GM19035 (cell line): ENCODE results near the gene ALDH5A1.
"Not testable (repeated sequence)": the region's sequence is repeated elsewhere in the genome, so short reads cannot be mapped to it uniquely, and the experiment has no call there.

Experiments used
- ATAC-seq: cut with Tn5 transposase; IDR thresholded peaks from one replicate; pipeline ENCODE4 v1.9.1; 2021; ENCODE audit not compliant: unreplicated experiment

The ALDH5A1 gene

GRCh38 chr6:24484657-24485323, 10.0 kb upstream of the ALDH5A1 start:
- no peak for ATAC-seq

GRCh38 chr6:24486065-24486464, 8.7 kb upstream of the ALDH5A1 start:
- no peak for ATAC-seq

- no peak for ATAC-seq
Observed at GRCh38 chr6:24489470-24489869, 5.3 kb upstream of the ALDH5A1 start, which contains the start of gene GPLD1. Gene GPLD1 (minus strand): TSS chr6:24489578. CDS start chr6:24489511, 67 bp downstream.

DNA sequence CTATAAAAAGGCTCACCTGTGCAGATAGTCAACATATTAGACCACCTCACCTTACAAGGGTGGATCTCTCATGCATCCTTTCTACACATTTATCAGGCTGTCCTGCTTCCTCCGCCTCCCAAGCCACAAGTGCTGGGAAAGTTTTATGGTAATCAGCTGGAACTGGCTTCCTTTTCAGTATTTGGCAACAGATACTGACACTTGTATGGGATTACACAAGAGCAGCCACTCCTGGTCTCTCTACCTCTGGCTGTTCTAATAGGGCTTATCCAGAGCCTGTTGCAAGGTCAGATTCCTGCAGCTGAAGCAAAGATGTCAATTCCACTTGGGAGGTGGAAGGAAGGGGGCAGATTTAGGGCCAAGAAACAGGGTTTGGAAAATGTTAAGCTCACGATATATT, 4.9 kb upstream of the ALDH5A1 start:
- no peak for ATAC-seq

- no peak for ATAC-seq
Observed at GRCh38 chr6:24490948-24491347, 3.8 kb upstream of the ALDH5A1 start.

DNA sequence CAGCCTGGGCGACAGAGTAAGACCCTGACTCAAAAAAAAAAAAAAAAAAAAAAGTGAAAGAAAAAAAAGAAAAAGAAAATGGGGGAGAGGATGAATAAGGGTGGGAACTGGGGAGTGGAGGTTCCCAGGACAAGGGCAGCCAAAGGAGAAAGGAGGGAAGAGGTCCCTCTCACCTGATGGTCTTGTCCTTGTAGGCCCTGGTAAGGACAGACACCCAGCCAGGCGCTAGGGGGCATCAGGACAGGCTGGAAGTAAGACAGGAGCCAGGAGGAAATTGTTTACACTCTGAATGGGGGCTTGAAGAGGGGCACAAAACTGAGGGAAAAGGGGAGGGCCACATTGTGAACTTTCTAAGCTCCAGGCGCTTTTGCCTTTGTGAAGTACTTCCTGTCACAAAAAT, 2.3 kb upstream of the ALDH5A1 start:
- ATAC-seq: no peak

DNA sequence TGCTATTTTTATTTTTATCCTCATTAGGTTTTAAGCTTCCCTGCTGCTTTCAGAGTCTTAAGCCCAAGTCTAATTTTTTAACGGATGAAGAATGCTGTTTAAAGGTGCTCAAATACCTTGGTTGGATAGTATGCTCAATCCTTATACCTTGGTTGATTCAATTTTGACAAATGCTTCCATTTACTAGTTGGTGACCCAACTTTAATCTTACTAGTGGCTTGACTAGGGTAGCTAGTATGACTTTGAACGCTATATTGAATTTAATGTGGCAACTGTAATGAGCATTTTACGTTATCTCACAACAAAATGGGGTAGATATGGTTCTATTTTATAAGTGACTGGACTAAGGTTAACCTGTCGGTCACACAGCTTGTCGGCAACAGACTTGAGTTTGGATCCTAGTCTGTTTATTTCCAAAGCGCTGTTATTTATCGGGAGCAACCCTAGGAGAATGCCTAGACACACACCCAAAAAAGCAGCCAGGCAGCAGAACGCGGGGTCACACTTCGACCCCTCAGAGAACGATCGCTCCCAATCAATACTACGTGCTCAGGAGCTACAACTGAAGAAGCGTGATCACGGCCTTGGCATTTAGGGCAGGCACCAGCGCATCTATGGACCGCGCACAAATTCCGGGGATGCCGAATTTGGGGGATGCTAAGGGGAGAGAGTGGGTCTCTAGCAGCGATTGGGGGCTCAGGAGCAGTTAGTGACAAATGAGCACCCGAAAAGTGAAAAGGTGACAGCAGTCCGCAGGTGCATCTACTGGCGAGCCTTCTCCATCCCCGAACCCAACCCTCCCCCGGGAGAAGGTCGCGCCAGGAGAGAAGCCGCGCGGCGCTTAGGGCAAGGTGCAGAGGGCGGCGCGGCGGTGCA, 586 bp upstream of the ALDH5A1 start:
- peak; percentile 8 for ATAC-seq

DNA sequence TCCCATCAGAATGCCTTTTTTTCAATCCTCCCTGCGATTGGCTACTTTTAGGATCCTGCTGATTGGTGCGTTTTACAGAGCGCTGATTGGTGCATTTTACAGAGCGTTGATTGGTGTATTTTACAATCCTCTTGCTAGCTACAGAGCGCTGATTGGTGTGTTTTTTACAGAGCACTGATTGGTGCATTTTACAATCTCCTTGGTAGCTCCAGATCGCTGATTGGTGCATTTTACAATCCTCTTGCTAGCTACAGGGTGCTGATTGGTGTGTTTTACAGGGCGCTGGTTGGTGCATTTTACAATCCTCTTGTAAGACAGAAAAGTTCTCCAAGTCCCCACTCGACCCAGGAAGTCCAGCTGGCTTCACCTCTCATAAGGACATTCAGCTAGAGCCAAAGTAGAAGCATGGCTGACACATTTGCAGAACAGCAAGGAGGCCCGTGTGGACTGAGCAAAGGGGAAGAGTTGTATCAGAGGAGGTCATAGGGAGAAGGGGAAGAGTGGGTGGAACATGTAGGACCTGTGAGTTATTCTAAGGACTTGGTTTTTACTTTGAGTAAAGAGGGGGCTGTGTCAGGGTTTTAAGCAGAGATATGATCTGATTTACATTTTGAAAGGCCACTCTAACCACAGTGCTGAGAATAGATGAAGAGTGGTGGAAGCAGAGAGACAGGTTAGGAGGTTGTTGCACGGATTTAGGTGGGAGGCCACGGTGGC, 2.6 kb downstream of the ALDH5A1 start:
- no peak for ATAC-seq

DNA sequence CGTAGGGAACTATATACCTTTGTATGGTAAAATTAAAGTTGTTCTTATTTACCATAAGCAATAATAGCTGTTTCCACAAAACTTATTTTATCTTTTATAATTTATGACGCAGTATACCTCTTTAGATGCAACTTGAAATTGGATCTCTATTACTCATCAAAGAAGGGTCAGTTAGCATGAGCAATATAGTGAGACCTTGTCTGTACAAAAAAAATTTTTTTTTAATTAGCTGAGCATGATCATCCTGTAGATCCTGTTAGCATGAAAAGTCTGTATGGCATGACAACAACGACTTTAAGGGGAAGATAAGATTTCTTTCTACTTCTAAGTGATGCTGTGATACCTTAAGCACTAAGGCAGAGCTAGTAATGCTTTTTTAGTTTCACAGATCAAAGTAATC, 5.9 kb downstream of the ALDH5A1 start:
- no peak for ATAC-seq

DNA sequence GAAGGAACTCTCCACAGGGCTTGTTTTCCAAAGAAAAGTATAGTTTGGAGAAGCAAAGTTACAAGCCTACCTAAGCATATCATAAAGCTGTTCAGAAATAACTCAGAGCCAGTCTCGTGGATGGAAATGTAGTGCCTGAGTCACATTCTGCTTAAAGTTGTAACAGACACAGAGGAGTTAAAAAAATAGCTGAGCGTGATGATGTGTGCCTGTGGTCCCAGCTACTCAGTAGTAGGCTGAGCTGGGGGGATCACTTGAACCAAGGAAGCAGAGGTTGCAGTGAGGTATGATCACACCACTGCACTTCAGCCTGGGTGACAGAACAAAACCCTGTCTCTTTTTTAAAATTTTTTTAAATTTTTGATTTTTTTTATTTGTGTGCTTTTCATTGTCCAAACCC, 6.6 kb downstream of the ALDH5A1 start:
- ATAC-seq: no peak

- no peak for ATAC-seq
Observed at GRCh38 chr6:24501914-24502313, 7.1 kb downstream of the ALDH5A1 start.

- ATAC-seq: no peak
Observed at GRCh38 chr6:24504287-24504648, 9.5 kb downstream of the ALDH5A1 start.

DNA sequence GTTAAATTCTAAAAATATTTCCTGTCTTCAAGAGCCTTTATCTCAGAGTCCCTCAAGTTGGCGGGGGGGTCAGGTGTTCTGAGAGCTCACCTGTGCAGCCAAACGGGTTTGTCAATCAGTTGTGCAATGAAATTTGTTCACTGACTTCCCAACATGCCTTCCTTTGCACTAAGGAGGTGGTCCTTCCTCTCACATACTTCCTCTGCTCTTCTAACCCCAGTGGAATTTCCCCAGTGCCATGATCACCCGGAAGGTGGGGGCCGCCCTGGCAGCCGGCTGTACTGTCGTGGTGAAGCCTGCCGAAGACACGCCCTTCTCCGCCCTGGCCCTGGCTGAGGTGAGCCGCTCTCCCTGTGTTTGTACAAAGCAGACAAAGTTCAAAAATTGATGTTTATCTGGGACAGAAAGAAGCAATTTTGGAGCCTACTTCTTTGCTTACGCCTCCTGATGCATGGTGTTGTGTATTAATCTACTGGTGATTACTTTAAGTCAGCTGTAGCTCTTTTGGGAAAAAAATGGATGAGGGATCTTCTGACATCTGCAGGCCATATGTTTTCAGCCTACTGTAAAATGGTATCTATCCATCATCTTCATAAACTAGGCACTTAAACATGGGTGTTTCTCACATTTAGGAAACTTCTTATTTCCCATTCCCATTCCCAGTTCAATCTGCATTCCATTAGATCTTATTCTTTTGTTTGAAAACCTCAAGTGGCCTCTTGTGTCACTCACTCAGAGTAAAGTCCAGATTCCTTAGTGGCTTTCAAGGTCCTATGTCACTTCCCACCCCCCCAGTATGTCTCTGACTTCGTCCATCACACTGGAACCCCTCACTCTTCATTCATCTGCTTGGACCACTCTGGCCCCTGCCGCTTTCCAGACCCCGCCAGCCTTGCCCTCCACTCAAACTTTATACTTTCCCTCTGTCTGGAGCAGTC, 10.1 kb downstream of the ALDH5A1 start:
- ATAC-seq: no peak

GRCh38 chr6:24506814-24507520, 12.2 kb downstream of the ALDH5A1 start:
- no peak for ATAC-seq

- not testable (repeated sequence) for ATAC-seq
Observed at GRCh38 chr6:24511976-24512375, 17.2 kb downstream of the ALDH5A1 start.

GRCh38 chr6:24513602-24514001, 18.8 kb downstream of the ALDH5A1 start:
- peak; percentile 40 for ATAC-seq

GRCh38 chr6:24517659-24518543, 23.1 kb downstream of the ALDH5A1 start:
- peak; percentile 75 for ATAC-seq

DNA sequence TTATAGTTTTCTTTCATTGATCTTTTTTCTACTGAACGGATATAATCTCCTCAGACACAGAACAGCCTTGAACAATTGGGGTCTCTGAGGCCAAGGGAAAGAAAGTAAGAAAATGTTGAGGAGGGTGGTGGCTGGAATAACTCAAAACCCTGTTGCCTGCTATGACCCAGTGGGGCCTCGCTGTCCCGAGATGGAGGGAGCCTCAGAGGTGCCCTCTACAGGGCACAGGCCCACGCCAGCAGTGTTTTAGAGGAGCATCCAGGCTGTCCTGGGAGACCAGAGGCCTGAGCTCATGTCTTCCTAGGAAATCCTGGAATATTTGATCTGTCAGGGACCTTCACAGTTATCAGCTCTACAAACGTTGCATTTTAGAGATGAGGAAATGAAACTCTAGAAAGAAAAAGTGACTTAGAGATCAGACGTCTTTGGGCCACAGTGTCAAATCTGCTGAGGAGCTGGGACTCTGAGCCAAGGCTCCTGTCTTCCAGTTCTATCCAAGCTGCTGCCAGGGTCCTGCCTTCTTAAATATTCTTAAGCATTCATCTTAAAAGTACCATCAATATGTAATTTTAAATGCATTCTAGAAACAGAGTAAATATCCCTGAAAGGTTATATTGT, 26.3 kb downstream of the ALDH5A1 start:
- peak; percentile 48 for ATAC-seq
